GM12865 (cell line): ENCODE measurements around the gene ARRB1.

Experiments
- DNase-seq: peaks from one replicate; pipeline ENCODE4 v3.0.0; 2010; ENCODE audit warnings: low read depth
- H3K4me3 ChIP-seq: 2 replicates; pipeline ENCODE4 v1.5.1; 2011; ENCODE audit warnings: mild to moderate bottlenecking, low read depth, low read length, control low read depth
- TF ChIP-seq, protein P1 (sequence below): IDR thresholded peaks from 2 replicates; pipeline ENCODE4 v1.5.1; 2011; ENCODE audit warnings: low read length, control low read depth, low read depth, inconsistent platforms; ENCODE audit not compliant: insufficient read depth; ENCODE audit errors: missing control alignments

Gene ARRB1

DNA sequence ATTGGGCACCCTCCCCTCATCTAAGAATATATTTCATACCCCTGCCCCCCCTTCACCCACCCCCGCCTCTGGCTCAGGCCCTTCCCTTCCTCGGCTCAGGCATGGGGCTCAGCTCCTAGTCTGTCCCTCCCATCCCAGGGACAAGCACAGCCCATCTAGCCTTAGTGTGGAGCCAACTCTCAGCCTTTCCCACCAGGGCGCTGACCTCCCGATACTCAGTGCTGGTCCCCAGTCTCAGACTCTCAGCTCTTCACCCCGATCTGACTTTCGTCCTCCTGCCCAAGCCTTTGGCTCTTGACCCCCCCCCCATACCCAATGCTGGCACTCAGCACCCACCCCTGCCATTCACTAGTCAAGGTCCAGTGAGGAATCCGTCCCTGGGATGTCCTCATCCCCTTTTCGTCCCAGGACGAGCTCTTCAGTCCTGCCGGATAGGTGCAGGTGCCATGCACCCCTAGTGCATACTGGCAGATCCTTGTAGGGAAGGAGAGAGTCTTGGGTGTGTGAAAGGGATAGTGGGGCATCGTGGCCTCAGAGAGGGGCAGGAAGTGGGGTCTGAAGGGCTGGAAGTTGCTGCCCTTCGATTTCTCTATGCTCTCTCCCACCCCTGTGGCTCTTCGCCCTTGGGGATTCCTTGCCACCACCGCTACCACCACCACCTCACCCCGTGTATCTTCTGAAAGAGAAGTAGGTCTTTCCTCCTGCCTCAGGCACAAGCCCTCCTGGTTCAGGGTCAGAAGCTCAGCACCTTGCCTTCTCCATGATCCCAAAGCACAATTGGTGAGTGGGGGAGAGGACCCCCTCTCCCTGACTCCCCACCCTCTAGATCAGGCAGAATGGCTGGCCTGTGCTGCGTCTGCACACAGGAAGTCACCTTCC, 108.5 kb downstream of the ARRB1 start:
- H3K4me3 ChIP-seq = no peak overlapping the region
- no peak for DNase-seq
- TF ChIP-seq, protein P1, sequence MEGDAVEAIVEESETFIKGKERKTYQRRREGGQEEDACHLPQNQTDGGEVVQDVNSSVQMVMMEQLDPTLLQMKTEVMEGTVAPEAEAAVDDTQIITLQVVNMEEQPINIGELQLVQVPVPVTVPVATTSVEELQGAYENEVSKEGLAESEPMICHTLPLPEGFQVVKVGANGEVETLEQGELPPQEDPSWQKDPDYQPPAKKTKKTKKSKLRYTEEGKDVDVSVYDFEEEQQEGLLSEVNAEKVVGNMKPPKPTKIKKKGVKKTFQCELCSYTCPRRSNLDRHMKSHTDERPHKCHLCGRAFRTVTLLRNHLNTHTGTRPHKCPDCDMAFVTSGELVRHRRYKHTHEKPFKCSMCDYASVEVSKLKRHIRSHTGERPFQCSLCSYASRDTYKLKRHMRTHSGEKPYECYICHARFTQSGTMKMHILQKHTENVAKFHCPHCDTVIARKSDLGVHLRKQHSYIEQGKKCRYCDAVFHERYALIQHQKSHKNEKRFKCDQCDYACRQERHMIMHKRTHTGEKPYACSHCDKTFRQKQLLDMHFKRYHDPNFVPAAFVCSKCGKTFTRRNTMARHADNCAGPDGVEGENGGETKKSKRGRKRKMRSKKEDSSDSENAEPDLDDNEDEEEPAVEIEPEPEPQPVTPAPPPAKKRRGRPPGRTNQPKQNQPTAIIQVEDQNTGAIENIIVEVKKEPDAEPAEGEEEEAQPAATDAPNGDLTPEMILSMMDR = no peak

GRCh38 chr11:75241906-75242644, 109.4 kb downstream of the ARRB1 start:
- no peak overlapping the region for H3K4me3 ChIP-seq
- no peak for DNase-seq
- TF ChIP-seq, protein P1 = no peak

DNA sequence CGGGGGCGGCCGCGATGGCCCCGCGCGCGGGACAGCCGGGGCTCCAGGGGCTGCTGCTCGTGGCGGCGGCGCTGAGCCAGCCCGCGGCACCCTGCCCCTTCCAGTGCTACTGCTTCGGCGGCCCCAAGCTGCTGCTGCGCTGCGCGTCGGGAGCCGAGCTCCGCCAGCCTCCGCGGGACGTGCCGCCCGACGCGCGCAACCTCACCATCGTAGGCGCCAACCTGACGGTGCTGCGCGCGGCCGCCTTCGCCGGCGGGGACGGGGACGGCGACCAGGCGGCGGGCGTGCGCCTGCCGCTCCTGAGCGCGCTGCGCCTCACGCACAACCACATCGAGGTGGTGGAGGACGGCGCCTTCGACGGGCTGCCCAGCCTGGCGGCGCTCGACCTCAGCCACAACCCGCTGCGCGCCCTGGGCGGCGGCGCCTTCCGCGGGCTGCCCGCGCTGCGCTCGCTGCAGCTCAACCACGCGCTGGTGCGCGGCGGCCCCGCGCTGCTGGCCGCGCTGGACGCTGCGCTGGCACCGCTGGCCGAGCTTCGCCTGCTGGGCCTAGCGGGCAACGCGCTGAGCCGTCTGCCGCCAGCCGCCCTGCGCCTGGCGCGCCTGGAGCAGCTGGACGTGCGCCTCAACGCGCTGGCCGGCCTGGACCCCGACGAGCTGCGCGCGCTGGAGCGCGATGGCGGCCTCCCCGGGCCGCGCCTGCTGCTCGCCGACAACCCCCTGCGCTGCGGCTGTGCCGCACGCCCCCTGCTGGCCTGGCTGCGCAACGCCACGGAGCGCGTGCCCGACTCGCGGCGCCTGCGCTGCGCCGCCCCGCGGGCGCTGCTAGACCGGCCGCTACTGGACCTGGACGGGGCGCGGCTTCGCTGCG, 110.2 kb downstream of the ARRB1 start:
- TF ChIP-seq, protein P1 = peak; percentile 82
- no peak overlapping the region for H3K4me3 ChIP-seq
- peak; percentile 69 for DNase-seq

DNA sequence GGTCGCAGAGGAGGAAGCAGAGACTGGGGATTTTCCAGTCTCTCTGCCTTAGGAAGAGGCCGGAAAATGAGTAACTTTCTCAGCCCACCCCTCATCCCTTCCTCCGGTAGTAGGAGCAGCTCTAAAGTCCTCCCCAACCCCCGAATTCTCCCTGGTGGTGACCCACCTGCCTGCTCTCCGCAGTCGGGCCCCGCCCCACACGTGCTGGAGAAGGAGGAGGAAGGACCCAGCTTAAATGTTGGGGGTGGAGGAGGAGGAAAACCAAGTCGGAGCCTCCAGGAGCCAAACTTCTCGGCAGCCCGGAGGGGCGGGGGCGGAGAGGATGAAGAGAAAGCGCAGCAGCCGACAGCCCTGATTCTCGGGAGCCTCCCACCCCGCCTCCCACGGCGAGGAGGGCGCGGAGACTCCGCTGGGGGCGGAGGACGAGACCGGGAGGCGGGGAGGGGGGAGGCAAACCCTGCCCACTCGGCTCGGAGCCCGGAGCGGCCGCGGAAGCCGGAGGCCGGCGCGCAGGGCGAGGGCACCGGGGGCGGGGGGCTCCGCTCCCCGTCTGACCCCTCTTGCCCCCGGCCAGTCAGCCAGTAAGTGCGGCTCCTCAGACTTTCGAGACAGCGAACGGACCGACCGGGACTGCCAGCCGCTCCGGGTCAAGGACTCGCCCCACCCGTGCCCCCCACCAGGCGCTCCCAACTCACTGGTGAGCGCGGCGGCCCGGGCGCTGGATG, 111.0 kb downstream of the ARRB1 start, which contains the start of gene TPBGL:
TSS of gene TPBGL (plus strand) at position 464 of the 725 bp plus-strand sequence. CDS start 276 bp downstream, outside the sequence.
- TF ChIP-seq, protein P1 = no peak
- H3K4me3 ChIP-seq = no peak within 1 kb of the TSS
- no peak for DNase-seq

- no peak for DNase-seq
- TF ChIP-seq, protein P1 = no peak
- H3K4me3 ChIP-seq = no peak overlapping the region
These were observed 111.8 kb downstream of the ARRB1 start for GRCh38 chr11:75239531-75240290.
